Rectal smooth muscle tissue (tissue), 1 donor: ENCODE results near the gene GRIN2A.
"Not testable (repeated sequence)": the region's sequence is repeated elsewhere in the genome, so short reads cannot be mapped to it uniquely, and the experiment has no call there.

ENCODE experiments used
- H3K27ac ChIP-seq: one replicate; pipeline ENCODE4 v1.7.0; 2013; ENCODE audit warnings: low read depth, low read length, inconsistent platforms
- H3K27me3 ChIP-seq: one replicate; pipeline ENCODE4 v1.7.0; 2013; ENCODE audit warnings: low read length; ENCODE audit not compliant: control insufficient read depth, insufficient read depth
- H3K36me3 ChIP-seq: one replicate; pipeline ENCODE4 v1.7.0; 2013; ENCODE audit warnings: low read length; ENCODE audit not compliant: control insufficient read depth, insufficient read depth
- H3K4me1 ChIP-seq: one replicate; pipeline ENCODE4 v1.7.0; 2013; ENCODE audit warnings: low read length; ENCODE audit not compliant: control insufficient read depth, insufficient read depth
- H3K4me3 ChIP-seq: one replicate; pipeline ENCODE4 v1.7.0; 2013; ENCODE audit warnings: low read length
- H3K9ac ChIP-seq: one replicate; pipeline ENCODE4 v1.7.0; 2013; ENCODE audit warnings: low read length

GRIN2A gene

GRCh38 chr16:9908613-9909012 lies 273.6 kb downstream of the GRIN2A start:
- Histone ChIP-seq H3K4me1 (no peaks in the 10 kb centered on the region), H3K27ac (no peak overlapping the region), H3K36me3 (no peaks in the 10 kb centered on the region), H3K27me3 (no peaks in the 10 kb centered on the region), H3K4me3 (no peak overlapping the region), H3K9ac (no peak overlapping the region)

DNA sequence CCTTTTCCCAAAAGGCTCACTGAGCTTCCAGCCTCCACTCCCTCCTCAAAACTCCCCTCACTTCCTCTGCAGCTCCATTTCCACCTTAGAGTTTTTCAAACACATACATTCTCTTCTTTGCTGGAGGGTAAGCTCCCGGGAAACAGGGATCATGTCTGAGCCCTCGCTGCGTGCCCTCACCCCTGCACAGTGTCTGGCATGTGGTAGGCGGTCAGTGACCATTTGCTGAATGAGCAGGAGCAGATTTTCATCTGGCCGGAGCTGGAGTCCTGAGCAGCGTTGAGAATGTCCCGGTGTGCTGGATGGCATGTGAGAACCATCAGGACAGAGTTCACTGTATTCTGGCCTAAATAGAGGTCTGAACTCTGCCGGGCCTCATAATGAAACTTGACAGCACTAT lies 274.5 kb downstream of the GRIN2A start:
- Histone ChIP-seq H3K4me1 (no peaks in the 10 kb centered on the region), H3K36me3 (no peaks in the 10 kb centered on the region), H3K4me3 (no peak overlapping the region), H3K27ac (no peak overlapping the region), H3K27me3 (no peaks in the 10 kb centered on the region), H3K9ac (no peak overlapping the region)

- Histone ChIP-seq H3K27me3 (no peaks in the 10 kb centered on the region), H3K4me3 (no peak overlapping the region)
These were observed 276.0 kb downstream of the GRIN2A start for GRCh38 chr16:9906218-9906617.

GRCh38 chr16:9904526-9904925 lies 277.7 kb downstream of the GRIN2A start:
- no peak overlapping the region for H3K4me3 ChIP-seq

More at GRCh38 chr16:9906218-9906617, 276.0 kb downstream of the GRIN2A start:
- Histone ChIP-seq H3K4me1 (no peaks in the 10 kb centered on the region), H3K9ac (no peak overlapping the region), H3K27ac (no peak overlapping the region), H3K36me3 (no peaks in the 10 kb centered on the region)

GRCh38 chr16:9900576-9900975 lies 281.7 kb downstream of the GRIN2A start:
- no peak overlapping the region for H3K27ac ChIP-seq
- H3K27me3 ChIP-seq: no peaks in the 10 kb centered on the region

More at GRCh38 chr16:9904526-9904925, 277.7 kb downstream of the GRIN2A start:
- Histone ChIP-seq H3K36me3 (no peaks in the 10 kb centered on the region), H3K9ac (no peak overlapping the region), H3K27ac (no peak overlapping the region), H3K27me3 (no peaks in the 10 kb centered on the region), H3K4me1 (no peaks in the 10 kb centered on the region)

GRCh38 chr16:9898555-9898954 lies 283.7 kb downstream of the GRIN2A start:
- Histone ChIP-seq H3K9ac (no peak overlapping the region), H3K36me3 (no peaks in the 10 kb centered on the region), H3K27me3 (no peaks in the 10 kb centered on the region), H3K4me3 (no peak overlapping the region), H3K27ac (no peak overlapping the region), H3K4me1 (no peaks in the 10 kb centered on the region)

More at GRCh38 chr16:9900576-9900975, 281.7 kb downstream of the GRIN2A start:
- Histone ChIP-seq H3K9ac (no peak overlapping the region), H3K4me3 (no peak overlapping the region), H3K4me1 (no peaks in the 10 kb centered on the region), H3K36me3 (no peaks in the 10 kb centered on the region)

DNA sequence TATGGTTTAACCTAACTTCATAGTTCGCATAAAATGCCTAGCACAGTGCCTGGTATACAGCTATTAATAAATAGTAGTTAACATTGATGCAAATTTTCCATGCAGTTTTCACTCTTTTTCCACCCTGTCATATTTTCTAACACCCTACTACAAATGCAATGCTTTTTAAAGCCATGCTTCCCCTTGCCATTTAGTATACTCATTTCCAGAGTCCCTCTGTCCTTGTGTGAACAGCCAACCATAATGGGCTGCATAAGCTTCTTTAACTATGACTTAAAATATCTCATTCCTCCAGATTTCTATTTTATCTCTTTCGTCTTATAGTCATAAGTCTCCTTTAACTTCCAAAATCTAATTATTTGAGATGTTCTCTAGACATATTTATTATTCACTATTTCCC lies 284.1 kb downstream of the GRIN2A start:
- no peak overlapping the region for H3K4me3 ChIP-seq
- no peaks in the 10 kb centered on the region for H3K27me3 ChIP-seq
- H3K36me3 ChIP-seq: no peaks in the 10 kb centered on the region
- no peak overlapping the region for H3K9ac ChIP-seq
- no peak overlapping the region for H3K27ac ChIP-seq
- no peaks in the 10 kb centered on the region for H3K4me1 ChIP-seq

DNA sequence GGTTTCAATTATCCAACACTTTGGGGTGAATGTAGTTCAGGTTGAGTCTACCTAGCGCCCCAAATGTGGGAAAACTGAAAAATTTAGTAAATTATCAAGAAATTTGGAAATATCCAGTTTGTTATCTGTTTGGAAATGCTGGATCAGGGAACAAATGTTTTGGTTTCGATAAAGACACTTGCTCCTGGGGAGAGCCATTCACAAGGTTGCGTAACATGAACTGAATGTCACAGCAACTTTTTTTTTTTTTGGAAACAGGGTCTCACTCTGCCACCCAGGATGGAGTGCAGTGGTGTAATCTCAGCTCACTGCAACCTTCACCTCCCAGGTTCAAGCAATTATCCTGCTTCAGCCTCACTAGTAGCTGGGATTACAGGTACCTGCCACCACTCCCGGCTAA lies 286.4 kb downstream of the GRIN2A start:
- H3K9ac ChIP-seq: no peak overlapping the region
- H3K36me3 ChIP-seq: no peaks in the 10 kb centered on the region
- no peaks in the 10 kb centered on the region for H3K4me1 ChIP-seq
- H3K27me3 ChIP-seq: no peaks in the 10 kb centered on the region
- H3K27ac ChIP-seq: no peak overlapping the region
- H3K4me3 ChIP-seq: no peak overlapping the region

- Histone ChIP-seq H3K36me3 (no peaks in the 10 kb centered on the region), H3K27ac (no peak overlapping the region), H3K4me3 (no peak overlapping the region), H3K9ac (no peak overlapping the region), H3K27me3 (no peaks in the 10 kb centered on the region), H3K4me1 (no peaks in the 10 kb centered on the region)
These were observed 296.4 kb downstream of the GRIN2A start for GRCh38 chr16:9885876-9886275.

- Histone ChIP-seq H3K27ac (no peak overlapping the region), H3K9ac (no peak overlapping the region), H3K27me3 (no peaks in the 10 kb centered on the region), H3K4me1 (no peaks in the 10 kb centered on the region), H3K36me3 (no peaks in the 10 kb centered on the region), H3K4me3 (no peak overlapping the region)
These were observed 296.8 kb downstream of the GRIN2A start for GRCh38 chr16:9885467-9885866.

- H3K36me3 ChIP-seq, H3K27ac ChIP-seq, H3K4me1 ChIP-seq, H3K27me3 ChIP-seq, H3K4me3 ChIP-seq, H3K9ac ChIP-seq: not testable (repeated sequence)
These were observed 306.2 kb downstream of the GRIN2A start for GRCh38 chr16:9875981-9876380.

DNA sequence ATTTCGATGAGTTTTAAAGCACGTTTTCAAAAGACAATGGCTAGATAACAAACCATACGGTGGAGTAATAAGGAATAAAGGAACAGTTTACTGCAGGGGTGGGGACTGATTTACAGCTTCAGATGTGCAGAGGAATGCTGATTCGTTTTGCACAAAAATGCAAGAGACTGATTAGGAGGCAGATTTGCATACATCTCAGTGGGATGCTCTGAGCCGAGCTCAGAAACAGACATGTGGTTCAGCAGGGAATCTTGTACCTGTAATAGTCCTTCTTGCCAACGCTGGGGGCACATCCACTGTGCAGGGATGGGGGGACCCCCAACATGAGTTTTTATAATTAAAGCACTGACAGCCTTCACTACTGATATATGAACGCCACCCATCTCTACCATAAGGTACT lies 308.0 kb downstream of the GRIN2A start:
- Histone ChIP-seq H3K27ac (no peak overlapping the region), H3K4me3 (no peak overlapping the region), H3K27me3 (no peaks in the 10 kb centered on the region), H3K9ac (no peak overlapping the region), H3K4me1 (no peaks in the 10 kb centered on the region), H3K36me3 (no peaks in the 10 kb centered on the region)

GRCh38 chr16:9870962-9871361 lies 311.3 kb downstream of the GRIN2A start:
- Histone ChIP-seq H3K27me3 (no peaks in the 10 kb centered on the region), H3K9ac (no peak overlapping the region), H3K4me3 (no peak overlapping the region), H3K4me1 (no peaks in the 10 kb centered on the region), H3K36me3 (no peaks in the 10 kb centered on the region), H3K27ac (no peak overlapping the region)
